ENCODE results near the gene CAPN2.

The CAPN2 gene

DNA sequence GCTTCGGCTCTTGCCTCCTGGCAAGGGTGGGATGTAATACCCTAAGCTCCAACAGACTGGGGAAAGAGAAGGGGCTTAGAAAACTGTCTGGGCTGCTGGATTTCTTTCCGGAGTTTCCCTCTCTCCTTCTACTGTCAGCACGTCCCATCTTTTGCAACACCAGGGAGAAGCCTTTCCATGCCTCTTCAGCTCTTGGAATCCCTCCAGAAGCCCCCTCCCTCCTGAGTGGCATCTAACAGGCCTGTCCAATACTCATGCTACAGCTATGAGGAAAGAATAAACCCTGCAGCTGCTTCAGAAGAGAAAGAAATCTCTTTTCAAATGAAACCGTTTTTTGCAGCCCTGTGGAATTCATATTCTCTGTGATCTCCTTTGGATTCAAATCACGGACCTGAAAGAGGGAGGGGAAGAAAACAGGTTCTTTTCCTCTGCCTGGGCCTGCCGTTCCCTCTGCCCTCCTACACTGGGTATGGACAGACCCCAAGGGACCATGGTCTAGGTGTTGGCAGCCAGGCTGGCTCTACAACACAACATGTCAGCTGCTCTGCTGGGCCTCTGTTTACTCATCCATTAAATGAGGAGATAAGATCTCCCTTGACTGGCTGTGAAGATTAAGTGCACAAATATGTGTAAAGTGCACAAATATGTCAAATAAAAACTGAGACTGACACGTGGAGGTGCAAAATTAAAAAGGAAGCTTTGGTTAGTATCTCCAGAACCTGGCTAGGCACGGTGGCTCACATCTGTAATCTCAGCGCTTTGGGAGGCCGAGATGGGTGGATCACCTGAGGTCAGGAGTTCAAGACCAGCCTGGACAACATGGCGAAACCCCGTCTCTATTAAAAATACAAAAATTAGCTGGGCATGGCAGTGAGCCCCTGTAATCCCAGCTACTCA is 6.0 kb upstream of the CAPN2 start:
- Histone ChIP-seq H3K27ac (ENCODE audit: low read depth, low read length) (no peak overlapping the region), H3K9me3 (ENCODE audit: insufficient read depth, low read length) (no peaks in the 10 kb centered on the region), H3K4me3 (ENCODE audit: insufficient read depth, low read length, poor library complexity, severe bottlenecking) (no peak overlapping the region), H3K9me2 (replicated peaks; ENCODE audit: insufficient read depth, low read length) (no peaks in the 10 kb centered on the region), H3K27me3 (ENCODE audit: low read length) (no peaks in the 10 kb centered on the region), H3K9ac (ENCODE audit: low read length) (no peak overlapping the region), H2AFZ (ENCODE audit: low read depth, low read length, severe bottlenecking) (no peak overlapping the region), H3K4me2 (ENCODE audit: low read depth, low read length, poor library complexity, severe bottlenecking) (no peak overlapping the region), H3K79me2 (ENCODE audit: insufficient read depth, low read length) (no peaks in the 10 kb centered on the region), H3K36me3 (ENCODE audit: low read length) (no peaks in the 10 kb centered on the region), H4K20me1 (ENCODE audit: low read depth, low read length) (no peaks in the 10 kb centered on the region), H3F3A (ENCODE audit: insufficient read depth) (no peaks in the 10 kb centered on the region)
- TF ChIP-seq CTCF (IDR thresholded peaks at IDR 0.05; ENCODE audit: insufficient read depth, low read length, poor library complexity, severe bottlenecking) (no peak), EZH2phosphoT487 (conservative IDR thresholded peaks at IDR 0.05; ENCODE audit: low read length) (no peak)

GRCh38 chr1:223707256-223708000 is 4.9 kb upstream of the CAPN2 start:
- no peaks in the 10 kb centered on the region for H3K9me2 ChIP-seq (replicated peaks; ENCODE audit: insufficient read depth, low read length)
- no peaks in the 10 kb centered on the region for H3F3A ChIP-seq (ENCODE audit: insufficient read depth)
- no peaks in the 10 kb centered on the region for H3K27me3 ChIP-seq (ENCODE audit: low read length)
- TF ChIP-seq EZH2phosphoT487 (conservative IDR thresholded peaks at IDR 0.05; ENCODE audit: low read length) (no peak), CTCF (IDR thresholded peaks at IDR 0.05; ENCODE audit: insufficient read depth, low read length, poor library complexity, severe bottlenecking) (no peak)
- H3K9me3 ChIP-seq (ENCODE audit: insufficient read depth, low read length), result no peaks in the 10 kb centered on the region
- no peaks in the 10 kb centered on the region for H3K36me3 ChIP-seq (ENCODE audit: low read length)
- H3K27ac ChIP-seq (ENCODE audit: low read depth, low read length), result no peak overlapping the region
- H2AFZ ChIP-seq (ENCODE audit: low read depth, low read length, severe bottlenecking), result no peak overlapping the region
- H3K4me3 ChIP-seq (ENCODE audit: insufficient read depth, low read length, poor library complexity, severe bottlenecking), result no peak overlapping the region
- H4K20me1 ChIP-seq (ENCODE audit: low read depth, low read length), result no peaks in the 10 kb centered on the region
- H3K9ac ChIP-seq (ENCODE audit: low read length), result no peak overlapping the region
- no peaks in the 10 kb centered on the region for H3K79me2 ChIP-seq (ENCODE audit: insufficient read depth, low read length)
- no peak overlapping the region for H3K4me2 ChIP-seq (ENCODE audit: low read depth, low read length, poor library complexity, severe bottlenecking)

GRCh38 chr1:223708001-223708359 is 4.4 kb upstream of the CAPN2 start:
- no peak for TF ChIP-seq EZH2phosphoT487 (conservative IDR thresholded peaks at IDR 0.05; ENCODE audit: low read length)
- TF ChIP-seq CTCF (IDR thresholded peaks at IDR 0.05; ENCODE audit: insufficient read depth, low read length, poor library complexity, severe bottlenecking), result no peak
- no peak overlapping the region for H3K9ac ChIP-seq (ENCODE audit: low read length)
- H3K27ac ChIP-seq (ENCODE audit: low read depth, low read length), result no peak overlapping the region

More at GRCh38 chr1:223708001-223708359, 4.4 kb upstream of the CAPN2 start:
- Histone ChIP-seq H3K9me2 (replicated peaks; ENCODE audit: insufficient read depth, low read length) (no peaks in the 10 kb centered on the region), H3K36me3 (ENCODE audit: low read length) (no peaks in the 10 kb centered on the region), H3K4me2 (ENCODE audit: low read depth, low read length, poor library complexity, severe bottlenecking) (no peak overlapping the region), H3K4me3 (ENCODE audit: insufficient read depth, low read length, poor library complexity, severe bottlenecking) (no peak overlapping the region), H3K9me3 (ENCODE audit: insufficient read depth, low read length) (no peaks in the 10 kb centered on the region), H4K20me1 (ENCODE audit: low read depth, low read length) (no peaks in the 10 kb centered on the region), H3K79me2 (ENCODE audit: insufficient read depth, low read length) (no peaks in the 10 kb centered on the region), H3K27me3 (ENCODE audit: low read length) (no peaks in the 10 kb centered on the region), H3F3A (ENCODE audit: insufficient read depth) (no peaks in the 10 kb centered on the region), H2AFZ (ENCODE audit: low read depth, low read length, severe bottlenecking) (no peak overlapping the region)

Measured in SU-DHL-6 (cell line).